ENCODE results near the gene RUNX2. TPM values are rescaled to one million over a fixed set of nuclear protein-coding genes. Genes with fewer than 3 reads are reported as not detected.

The RUNX2 gene
- total and polyA plus RNA-seq, 9 of the 15 experiments (the other 6 are each of a cell fraction or from before 2014, with no cell fraction given), result 0.29 to 1.00 (median 0.43) TPM

GRCh38 chr6:45421709-45422502 lies 93.8 kb downstream of the RUNX2 start (continued):
- TF ChIP-seq ZBTB40 (IDR thresholded peaks at IDR 0.05) (no peak), ZBTB40 (CRISPR knock-in tag; IDR thresholded peaks at IDR 0.05) (no peak), NR2F6 (CRISPR knock-in tag; IDR thresholded peaks at IDR 0.05) (no peak), RB1 (IDR thresholded peaks at IDR 0.05; ENCODE audit: low read depth) (peak; percentile 69), SMC3 (conservative IDR thresholded peaks at IDR 0.05; ENCODE audit: insufficient read depth, low read depth, low read length) (no peak), SNRNP70 (optimal IDR thresholded peaks at IDR 0.05; ENCODE audit: low read depth, low read length) (no peak), HDAC8 (tag; IDR thresholded peaks at IDR 0.05) (no peak), FIP1L1 (IDR thresholded peaks at IDR 0.05; ENCODE audit: low read depth, low read length, poor library complexity, severe bottlenecking) (no peak), ZNF24 (IDR thresholded peaks at IDR 0.05) (no peak), ZSCAN29 (IDR thresholded peaks at IDR 0.05) (no peak), SIRT6 (IDR thresholded peaks at IDR 0.05; ENCODE audit: low read depth, low read length) (no peak), RAD21 (CRISPR knock-in tag; conservative IDR thresholded peaks at IDR 0.05 in 1 of 2, IDR thresholded peaks at IDR 0.05 in 1 of 2) (peak; percentile 67 to 72), ZNF197 (CRISPR knock-in tag; IDR thresholded peaks at IDR 0.05; ENCODE audit: low read depth) (no peak), NFRKB (IDR thresholded peaks at IDR 0.05; ENCODE audit: low read depth) (no peak), MTA1 (IDR thresholded peaks at IDR 0.05; ENCODE audit: borderline replicate concordance) (no peak), L3MBTL2 (IDR thresholded peaks at IDR 0.05) (peak; percentile 57; the same call in 1 of the 2 replicates), SP1 (CRISPR knock-in tag; IDR thresholded peaks at IDR 0.05) (no peak), PKNOX1 (IDR thresholded peaks at IDR 0.05) (no peak), ZNF764 (CRISPR knock-in tag; IDR thresholded peaks at IDR 0.05; ENCODE audit: low read depth) (no peak), ZNF133 (CRISPR knock-in tag; IDR thresholded peaks at IDR 0.05) (no peak), RBFOX2 (IDR thresholded peaks at IDR 0.05; ENCODE audit: low read depth, low read length) (no peak)

Measured in K562 (cell line).